Large intestine (tissue), 3 donors: ENCODE results near the gene GGACT. TPM values are rescaled to one million over a fixed set of nuclear protein-coding genes. Genes with fewer than 3 reads are reported as not detected.
A peak's percentile ranks its signal among the peaks of the same experiment; 100 is the strongest.
"Not testable (repeated sequence)": the region's sequence is repeated elsewhere in the genome, so short reads cannot be mapped to it uniquely, and the experiment has no call there.

ENCODE experiments used
- DNase-seq, 2 donors: peaks; one replicate each; pipeline versions ENCODE4 v3.0.0 to v3.0.0-alpha.2; 2013
- H3K27ac ChIP-seq: one replicate; pipeline ENCODE4 v1.5.1; 2013; ENCODE audit warnings: low read length
- H3K27me3 ChIP-seq: 2 replicates; pipeline ENCODE4 v1.6.1; 2013; ENCODE audit warnings: low read length; ENCODE audit not compliant: control insufficient read depth, insufficient read depth
- H3K36me3 ChIP-seq: 2 replicates; pipeline ENCODE4 v1.6.1; 2013; ENCODE audit warnings: low read length; ENCODE audit not compliant: control insufficient read depth, insufficient read depth
- H3K4me1 ChIP-seq: one replicate; pipeline ENCODE4 v1.6.1; 2013; ENCODE audit warnings: low read length; ENCODE audit not compliant: control insufficient read depth, insufficient read depth
- H3K4me3 ChIP-seq: one replicate; pipeline ENCODE4 v1.5.1; 2013; ENCODE audit warnings: low read length
- H3K9me3 ChIP-seq: one replicate; pipeline ENCODE4 v1.6.1; 2013; ENCODE audit warnings: mild to moderate bottlenecking, low read depth, low read length, moderate library complexity; ENCODE audit not compliant: control insufficient read depth
- WGBS: methylation state at CpG from one replicate; pipeline ENCODE4 v1.1.5; 2013; ENCODE audit warnings: low lambda C conversion rate; ENCODE audit not compliant: insufficient coverage; 5-methylcytosine and 5-hydroxymethylcytosine counted together
- polyA plus RNA-seq: library from polyadenylated mRNA; unstranded; fragments of 120-200 nt; gene quantifications from one replicate; pipeline ENCODE4 v1.2.1, GENCODE V29; 2013

The GGACT gene
- polyA plus RNA-seq, 1 donor, result 11.3 TPM

- not testable (repeated sequence) for H3K27ac ChIP-seq, DNase-seq, H3K4me3 ChIP-seq, H3K4me1 ChIP-seq, H3K9me3 ChIP-seq, H3K27me3 ChIP-seq
- WGBS, result 86% methylated on average over 1 of the region's 5 CpGs
- H3K36me3 ChIP-seq, result peaks cover 25% of the 10 kb centered on the region
Measured at GRCh38 chr13:100524688-100525087, 63.9 kb downstream of the GGACT start.

- WGBS, result no CpG with 5 or more reads among the region's 8 CpGs
- H3K27ac ChIP-seq, result no peak overlapping the region
- H3K27me3 ChIP-seq, result no peaks in the 10 kb centered on the region
Measured at GRCh38 chr13:100523981-100524386, 64.6 kb downstream of the GGACT start.

GRCh38 chr13:100523411-100523810, 65.2 kb downstream of the GGACT start:
- peaks cover 2% of the 10 kb centered on the region for H3K9me3 ChIP-seq
- H3K27ac ChIP-seq, result no peak overlapping the region
- no peak for DNase-seq
- H3K36me3 ChIP-seq, result peaks cover 17% of the 10 kb centered on the region
- no peak overlapping the region for H3K4me3 ChIP-seq
- no peaks in the 10 kb centered on the region for H3K27me3 ChIP-seq
- no peaks in the 10 kb centered on the region for H3K4me1 ChIP-seq
- 80% methylated on average over 2 of the region's 14 CpGs for WGBS

More at GRCh38 chr13:100523981-100524386, 64.6 kb downstream of the GGACT start:
- peaks cover 20% of the 10 kb centered on the region for H3K36me3 ChIP-seq
- peaks cover 2% of the 10 kb centered on the region for H3K9me3 ChIP-seq
- H3K4me1 ChIP-seq, result no peaks in the 10 kb centered on the region
- DNase-seq, result no peak
- H3K4me3 ChIP-seq, result no peak overlapping the region

GRCh38 chr13:100522618-100523309, 65.8 kb downstream of the GGACT start:
- Histone ChIP-seq H3K27ac (no peak overlapping the region), H3K4me1 (peaks cover 4% of the 10 kb centered on the region), H3K27me3 (no peaks in the 10 kb centered on the region), H3K4me3 (no peak overlapping the region), H3K9me3 (peaks cover 2% of the 10 kb centered on the region), H3K36me3 (peaks cover 15% of the 10 kb centered on the region)
- DNase-seq, result no peak
- WGBS, result 100% methylated on average over 1 of the region's 9 CpGs

GRCh38 chr13:100521851-100522617, 66.6 kb downstream of the GGACT start:
- DNase-seq, result no peak
- Histone ChIP-seq H3K4me3 (no peak overlapping the region), H3K27ac (no peak overlapping the region), H3K4me1 (peaks cover 9% of the 10 kb centered on the region), H3K9me3 (peaks cover 2% of the 10 kb centered on the region), H3K27me3 (no peaks in the 10 kb centered on the region), H3K36me3 (peaks cover 10% of the 10 kb centered on the region)
- 83% methylated on average over 7 of the region's 19 CpGs for WGBS

- no peak for DNase-seq
- Histone ChIP-seq H3K4me1 (peaks cover 13% of the 10 kb centered on the region), H3K27me3 (no peaks in the 10 kb centered on the region), H3K4me3 (no peak overlapping the region), H3K9me3 (peaks cover 2% of the 10 kb centered on the region), H3K36me3 (peaks cover 3% of the 10 kb centered on the region), H3K27ac (no peak overlapping the region)
- 17% methylated on average over 1 of the region's 27 CpGs for WGBS
Measured at GRCh38 chr13:100520936-100521850, 67.4 kb downstream of the GGACT start.

GRCh38 chr13:100519626-100520025, 69.0 kb downstream of the GGACT start:
- Histone ChIP-seq H3K4me3 (no peak overlapping the region), H3K9me3 (peaks cover 2% of the 10 kb centered on the region), H3K27ac (no peak overlapping the region), H3K27me3 (no peaks in the 10 kb centered on the region), H3K36me3 (peaks cover 3% of the 10 kb centered on the region), H3K4me1 (peaks cover 13% of the 10 kb centered on the region)
- DNase-seq, result no peak
- 97% methylated on average over 4 of the region's 9 CpGs for WGBS

GRCh38 chr13:100518394-100519062, 70.1 kb downstream of the GGACT start:
- H3K27me3 ChIP-seq, result no peaks in the 10 kb centered on the region
- no peaks in the 10 kb centered on the region for H3K36me3 ChIP-seq
- 76% methylated on average over 5 of the region's 8 CpGs for WGBS
- peaks cover 13% of the 10 kb centered on the region for H3K4me1 ChIP-seq
- H3K9me3 ChIP-seq, result peaks cover 2% of the 10 kb centered on the region
- no peak overlapping the region for H3K4me3 ChIP-seq
- no peak for DNase-seq
- no peak overlapping the region for H3K27ac ChIP-seq

GRCh38 chr13:100517728-100518127, 70.9 kb downstream of the GGACT start:
- H3K4me3 ChIP-seq, result no peak overlapping the region
- 83% methylated on average over 2 of the region's 13 CpGs for WGBS
- peaks cover 2% of the 10 kb centered on the region for H3K9me3 ChIP-seq
- H3K4me1 ChIP-seq, result peaks cover 13% of the 10 kb centered on the region
- peak in 1 of 2 donors; percentile 23 for DNase-seq
- no peaks in the 10 kb centered on the region for H3K27me3 ChIP-seq
- H3K27ac ChIP-seq, result peak overlapping the region; percentile 53
- no peaks in the 10 kb centered on the region for H3K36me3 ChIP-seq
